Keratinocyte (primary cell): ENCODE data around the gene SPG7.
"Not testable (repeated sequence)": the region's sequence is repeated elsewhere in the genome, so short reads cannot be mapped to it uniquely, and the experiment has no call there.

Experiments
- CTCF ChIP-seq, 3 experiments: IDR thresholded peaks in 1 of 3; conservative IDR thresholded peaks in 1 of 3; optimal IDR thresholded peaks in 1 of 3; 2 replicates in 2 of 3; 3 replicates in 1 of 3; pipeline versions ENCODE3 to v1.5.1; 2011; ENCODE audit warnings: low read length in 3 of 3, mild to moderate bottlenecking in 3 of 3, moderate library complexity in 2 of 3, control low read depth in 1 of 3, inconsistent platforms in 1 of 3; ENCODE audit not compliant: insufficient read depth in 2 of 3; ENCODE audit errors: extremely low read depth in 1 of 3
- EZH2 ChIP-seq: IDR thresholded peaks from one replicate; pipeline ENCODE4 v1.6.1; 2012; ENCODE audit warnings: inconsistent platforms, mild to moderate bottlenecking, low read length, moderate library complexity

GRCh38 chr16:89570983-89571598 is 62.9 kb downstream of the SPG7 start:
- TF ChIP-seq CTCF (optimal IDR thresholded peaks at IDR 0.05 in 1 of 3, IDR thresholded peaks at IDR 0.05 in 1 of 3, conservative IDR thresholded peaks at IDR 0.05 in 1 of 3; ENCODE audit: extremely low read depth in 1 of 3, insufficient read depth in 2 of 3, low read length in 3 of 3); EZH2: not testable (repeated sequence)
